Activated T-cell treated with anti-CD3 and anti-CD28 coated beads, Interleukin-2, amount 50 U/mL, for 4 hours (primary cell): ENCODE results near the gene VPS35. TPM values are rescaled to one million over a fixed set of nuclear protein-coding genes. Genes with fewer than 3 reads are reported as not detected.

Source experiments
- ATAC-seq, 2 donors: fragments of 200-7000 bp; cut with Tn5 transposase; one replicate each; pipeline ENCODE4 v1.10.0; 2021
- DNase-seq: peaks from one replicate; pipeline ENCODE4 v3.0.0-alpha.2; 2020
- H3K27me3 Mint-ChIP-seq: one replicate; pipeline ENCODE4 v1.8.0; 2021; ENCODE audit warnings: low read depth, mixed read lengths
- H3K36me3 Mint-ChIP-seq: one replicate; pipeline ENCODE4 v1.8.0; 2022; ENCODE audit warnings: mixed read lengths; ENCODE audit not compliant: insufficient read depth
- H3K4me1 Mint-ChIP-seq: one replicate; pipeline ENCODE4 v1.8.0; 2021; ENCODE audit warnings: low read depth, mixed read lengths
- H3K4me3 Mint-ChIP-seq: one replicate; pipeline ENCODE4 v1.8.0; 2021; ENCODE audit warnings: mild to moderate bottlenecking, moderate library complexity, mixed read lengths
- H3K9me3 Mint-ChIP-seq: one replicate; pipeline ENCODE4 v1.8.0; 2021; ENCODE audit warnings: mixed read lengths
- total RNA-seq, 3 donors: library from RNA; stranded (reverse); gene quantifications; one replicate each; pipeline ENCODE4 v1.2.1, GENCODE V29; 2021

VPS35 gene
- total RNA-seq, 3 donors from 2014 or later, result 87.2 to 94.5 (median 94.5) TPM

- Mint-ChIP-seq H3K36me3 (no peaks in the 10 kb centered on the region), H3K27me3 (peaks cover 2% of the 10 kb centered on the region), H3K4me1 (peaks cover 19% of the 10 kb centered on the region), H3K4me3 (peak overlapping the region; percentile 86), H3K9me3 (no peaks in the 10 kb centered on the region)
- DNase-seq (no peak), ATAC-seq (no peak)
Measured at GRCh38 chr16:46621934-46622676, 66.9 kb downstream of the VPS35 start.

- peak; percentile 41 for DNase-seq
- Mint-ChIP-seq H3K27me3 (peaks cover 2% of the 10 kb centered on the region), H3K9me3 (no peaks in the 10 kb centered on the region), H3K36me3 (no peaks in the 10 kb centered on the region), H3K4me3 (peak within 1 kb of the TSS; percentile 86), H3K4me1 (peaks cover 19% of the 10 kb centered on the region)
- ATAC-seq, result peak; percentile 93 to 98
Measured at GRCh38 chr16:46621006-46621933, 67.7 kb downstream of the VPS35 start, which contains the start of gene SHCBP1. Gene SHCBP1 (minus strand): TSS chr16:46621379. CDS start chr16:46621359, 20 bp downstream.

GRCh38 chr16:46620266-46621005, 68.5 kb downstream of the VPS35 start:
- ATAC-seq, result peak; percentile 3 to 13
- DNase-seq, result no peak
- no peaks in the 10 kb centered on the region for H3K36me3 Mint-ChIP-seq
- H3K27me3 Mint-ChIP-seq, result peaks cover 2% of the 10 kb centered on the region
- peaks cover 19% of the 10 kb centered on the region for H3K4me1 Mint-ChIP-seq
- peak overlapping the region; percentile 86 for H3K4me3 Mint-ChIP-seq
- no peaks in the 10 kb centered on the region for H3K9me3 Mint-ChIP-seq

GRCh38 chr16:46618516-46618915, 70.5 kb downstream of the VPS35 start:
- Mint-ChIP-seq H3K36me3 (peaks cover 3% of the 10 kb centered on the region), H3K4me3 (no peak overlapping the region), H3K4me1 (peaks cover 19% of the 10 kb centered on the region), H3K9me3 (no peaks in the 10 kb centered on the region), H3K27me3 (peaks cover 2% of the 10 kb centered on the region)
- DNase-seq (no peak), ATAC-seq (no peak)

GRCh38 chr16:46614006-46614405, 75.0 kb downstream of the VPS35 start:
- Mint-ChIP-seq H3K4me1 (no peaks in the 10 kb centered on the region), H3K27me3 (no peaks in the 10 kb centered on the region), H3K36me3 (peaks cover 3% of the 10 kb centered on the region), H3K4me3 (no peak overlapping the region), H3K9me3 (no peaks in the 10 kb centered on the region)
- ATAC-seq (no peak), DNase-seq (no peak)

- Mint-ChIP-seq H3K36me3 (peaks cover 3% of the 10 kb centered on the region), H3K4me3 (no peak overlapping the region), H3K4me1 (no peaks in the 10 kb centered on the region), H3K9me3 (no peaks in the 10 kb centered on the region), H3K27me3 (no peaks in the 10 kb centered on the region)
- no peak for ATAC-seq
- no peak for DNase-seq
Measured at GRCh38 chr16:46613352-46613751, 75.6 kb downstream of the VPS35 start.

- Mint-ChIP-seq H3K4me3 (no peak overlapping the region), H3K4me1 (no peaks in the 10 kb centered on the region), H3K36me3 (peaks cover 3% of the 10 kb centered on the region), H3K27me3 (no peaks in the 10 kb centered on the region), H3K9me3 (no peaks in the 10 kb centered on the region)
- ATAC-seq (peak in 1 of 2 donors; percentile 23), DNase-seq (no peak)
Measured at GRCh38 chr16:46612121-46612520, 76.9 kb downstream of the VPS35 start.

- no peaks in the 10 kb centered on the region for H3K27me3 Mint-ChIP-seq
- no peaks in the 10 kb centered on the region for H3K4me1 Mint-ChIP-seq
- no peaks in the 10 kb centered on the region for H3K36me3 Mint-ChIP-seq
- H3K4me3 Mint-ChIP-seq, result no peak overlapping the region
- no peaks in the 10 kb centered on the region for H3K9me3 Mint-ChIP-seq
- no peak for ATAC-seq
- DNase-seq, result no peak
Measured at GRCh38 chr16:46607529-46607928, 81.4 kb downstream of the VPS35 start.

- no peaks in the 10 kb centered on the region for H3K9me3 Mint-ChIP-seq
- no peak overlapping the region for H3K4me3 Mint-ChIP-seq
- no peaks in the 10 kb centered on the region for H3K36me3 Mint-ChIP-seq
- ATAC-seq (no peak), DNase-seq (no peak)
- H3K27me3 Mint-ChIP-seq, result no peaks in the 10 kb centered on the region
- H3K4me1 Mint-ChIP-seq, result no peaks in the 10 kb centered on the region
Measured at GRCh38 chr16:46606231-46606630, 82.7 kb downstream of the VPS35 start.

Other genes starting within 250 kb of the VPS35 start
- gene SHCBP1, start 67.8 kb downstream of the VPS35 start, total RNA-seq, result 10 to 100 TPM in 2 of 3 donors, 1 to 10 TPM in 1; 8.6 to 15.0 (median 13.1) TPM
- 10 to 100 TPM; 47.8 to 56.0 (median 50.1) TPM for gene ORC6, start 481 bp upstream of the VPS35 start, total RNA-seq
- gene MYLK3, start 59.2 kb upstream of the VPS35 start, total RNA-seq, result under 1 TPM; 0.19 to 0.90 (median 0.23) TPM
- gene C16orf87, start 142.0 kb upstream of the VPS35 start, total RNA-seq, result 10 to 100 TPM; 19.5 to 24.8 (median 22.4) TPM
- 10 to 100 TPM in 2 of 3 donors, 1 to 10 TPM in 1; 8.8 to 18.1 (median 11.2) TPM for gene GPT2, start 195.2 kb upstream of the VPS35 start, total RNA-seq